GM21367 (cell line): Measurements from ENCODE around the gene MOXD1.
"Not testable (repeated sequence)": the region's sequence is repeated elsewhere in the genome, so short reads cannot be mapped to it uniquely, and the experiment has no call there.

ENCODE experiments used
- ATAC-seq: cut with Tn5 transposase; IDR thresholded peaks from one replicate; pipeline ENCODE4 v1.9.1; 2021; ENCODE audit not compliant: unreplicated experiment

The MOXD1 gene

GRCh38 chr6:132285004-132285780 is 116.1 kb downstream of the MOXD1 start:
- no peak for ATAC-seq

- no peak for ATAC-seq
These were observed 118.6 kb downstream of the MOXD1 start for GRCh38 chr6:132282696-132283095.

- ATAC-seq: no peak
These were observed 120.8 kb downstream of the MOXD1 start for GRCh38 chr6:132280436-132280835.

- ATAC-seq: peak; percentile 85
These were observed 121.6 kb downstream of the MOXD1 start for GRCh38 chr6:132279592-132280139.

GRCh38 chr6:132275066-132275970 is 126.0 kb downstream of the MOXD1 start:
- no peak for ATAC-seq

GRCh38 chr6:132272776-132273175 is 128.5 kb downstream of the MOXD1 start:
- no peak for ATAC-seq

- ATAC-seq: no peak
These were observed 130.4 kb downstream of the MOXD1 start for GRCh38 chr6:132270726-132271402.

GRCh38 chr6:132268666-132269065 is 132.6 kb downstream of the MOXD1 start:
- ATAC-seq: not testable (repeated sequence)

GRCh38 chr6:132268209-132268608 is 133.1 kb downstream of the MOXD1 start:
- no peak for ATAC-seq

- no peak for ATAC-seq
These were observed 135.7 kb downstream of the MOXD1 start for GRCh38 chr6:132265451-132266097.

- ATAC-seq: no peak
These were observed 137.2 kb downstream of the MOXD1 start for GRCh38 chr6:132264021-132264500.

- ATAC-seq: no peak
These were observed 139.9 kb downstream of the MOXD1 start for GRCh38 chr6:132261354-132261753.

- ATAC-seq: no peak
These were observed 142.2 kb downstream of the MOXD1 start for GRCh38 chr6:132259070-132259469.

- no peak for ATAC-seq
These were observed 143.7 kb downstream of the MOXD1 start for GRCh38 chr6:132257561-132257960.

GRCh38 chr6:132256457-132256856 is 144.8 kb downstream of the MOXD1 start:
- no peak for ATAC-seq

- no peak for ATAC-seq
These were observed 147.4 kb downstream of the MOXD1 start for GRCh38 chr6:132253906-132254305.

- no peak for ATAC-seq
These were observed 148.1 kb downstream of the MOXD1 start for GRCh38 chr6:132253211-132253610.

GRCh38 chr6:132252113-132252512 is 149.2 kb downstream of the MOXD1 start:
- no peak for ATAC-seq

GRCh38 chr6:132251711-132252110 is 149.6 kb downstream of the MOXD1 start:
- no peak for ATAC-seq

GRCh38 chr6:132247381-132248159 is 153.7 kb downstream of the MOXD1 start:
- ATAC-seq: no peak
